ENCODE measurements around the gene ANTXR1.

DNA sequence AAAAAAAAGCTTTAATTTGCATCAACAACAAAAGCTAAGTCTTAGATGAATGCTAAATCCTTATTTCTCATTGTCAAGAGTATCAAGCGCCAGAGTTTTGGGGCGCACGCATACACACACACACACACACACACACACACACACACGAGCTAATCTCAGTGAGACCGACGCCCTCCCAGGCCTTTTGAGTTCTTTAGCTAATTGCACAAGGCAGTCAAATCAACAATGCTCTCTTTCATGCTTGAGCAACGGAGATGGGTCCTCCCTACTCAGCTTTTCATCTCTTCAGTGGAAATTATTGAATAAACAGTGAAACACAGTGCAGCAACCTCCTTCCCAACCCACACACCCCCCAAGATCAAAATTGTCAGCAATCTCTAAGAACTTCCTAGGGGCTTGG lies 19.3 kb upstream of the ANTXR1 start:
- TF ChIP-seq, protein P1, sequence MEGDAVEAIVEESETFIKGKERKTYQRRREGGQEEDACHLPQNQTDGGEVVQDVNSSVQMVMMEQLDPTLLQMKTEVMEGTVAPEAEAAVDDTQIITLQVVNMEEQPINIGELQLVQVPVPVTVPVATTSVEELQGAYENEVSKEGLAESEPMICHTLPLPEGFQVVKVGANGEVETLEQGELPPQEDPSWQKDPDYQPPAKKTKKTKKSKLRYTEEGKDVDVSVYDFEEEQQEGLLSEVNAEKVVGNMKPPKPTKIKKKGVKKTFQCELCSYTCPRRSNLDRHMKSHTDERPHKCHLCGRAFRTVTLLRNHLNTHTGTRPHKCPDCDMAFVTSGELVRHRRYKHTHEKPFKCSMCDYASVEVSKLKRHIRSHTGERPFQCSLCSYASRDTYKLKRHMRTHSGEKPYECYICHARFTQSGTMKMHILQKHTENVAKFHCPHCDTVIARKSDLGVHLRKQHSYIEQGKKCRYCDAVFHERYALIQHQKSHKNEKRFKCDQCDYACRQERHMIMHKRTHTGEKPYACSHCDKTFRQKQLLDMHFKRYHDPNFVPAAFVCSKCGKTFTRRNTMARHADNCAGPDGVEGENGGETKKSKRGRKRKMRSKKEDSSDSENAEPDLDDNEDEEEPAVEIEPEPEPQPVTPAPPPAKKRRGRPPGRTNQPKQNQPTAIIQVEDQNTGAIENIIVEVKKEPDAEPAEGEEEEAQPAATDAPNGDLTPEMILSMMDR (conservative IDR thresholded peaks at IDR 0.05; ENCODE audit: low read depth, low read length) = no peak
- TF ChIP-seq EZH2 (IDR thresholded peaks at IDR 0.05; ENCODE audit: borderline replicate concordance, low read depth, low read length, poor library complexity, severe bottlenecking) = no peak

All from A673 (cell line).